ENCODE measurements around the gene FRY.

The FRY gene

GRCh38 chr13:32107973-32108372, 76.4 kb downstream of the FRY start:
- no peak for TF ChIP-seq CTCF (IDR thresholded peaks at IDR 0.05; ENCODE audit: insufficient read depth, low read depth, low read length, missing control alignments)
- no peak overlapping the region for H3K4me3 ChIP-seq (ENCODE audit: low read length)
- DNase-seq (ENCODE audit: low read depth): no peak

GRCh38 chr13:32113532-32113931, 82.0 kb downstream of the FRY start:
- no peak for DNase-seq (ENCODE audit: low read depth)
- no peak overlapping the region for H3K4me3 ChIP-seq (ENCODE audit: low read length)
- TF ChIP-seq CTCF (IDR thresholded peaks at IDR 0.05; ENCODE audit: insufficient read depth, low read depth, low read length, missing control alignments): no peak

- no peak for TF ChIP-seq CTCF (IDR thresholded peaks at IDR 0.05; ENCODE audit: insufficient read depth, low read depth, low read length, missing control alignments)
- no peak overlapping the region for H3K4me3 ChIP-seq (ENCODE audit: low read length)
- DNase-seq (ENCODE audit: low read depth): no peak
Observed at GRCh38 chr13:32114284-32114950, 82.8 kb downstream of the FRY start.

- TF ChIP-seq CTCF (IDR thresholded peaks at IDR 0.05; ENCODE audit: insufficient read depth, low read depth, low read length, missing control alignments): no peak
- H3K4me3 ChIP-seq (ENCODE audit: low read length): no peak overlapping the region
Observed at GRCh38 chr13:32115066-32115465, 83.5 kb downstream of the FRY start.

GRCh38 chr13:32116210-32116609, 84.6 kb downstream of the FRY start:
- no peak for TF ChIP-seq CTCF (IDR thresholded peaks at IDR 0.05; ENCODE audit: insufficient read depth, low read depth, low read length, missing control alignments)
- no peak overlapping the region for H3K4me3 ChIP-seq (ENCODE audit: low read length)
- DNase-seq (ENCODE audit: low read depth): no peak

More at GRCh38 chr13:32115066-32115465, 83.5 kb downstream of the FRY start:
- no peak for DNase-seq (ENCODE audit: low read depth)

- no peak overlapping the region for H3K4me3 ChIP-seq (ENCODE audit: low read length)
- no peak for DNase-seq (ENCODE audit: low read depth)
- no peak for TF ChIP-seq CTCF (IDR thresholded peaks at IDR 0.05; ENCODE audit: insufficient read depth, low read depth, low read length, missing control alignments)
Observed at GRCh38 chr13:32117001-32117400, 85.4 kb downstream of the FRY start.

GRCh38 chr13:32117701-32118100, 86.1 kb downstream of the FRY start:
- H3K4me3 ChIP-seq (ENCODE audit: low read length): no peak overlapping the region
- no peak for DNase-seq (ENCODE audit: low read depth)
- TF ChIP-seq CTCF (IDR thresholded peaks at IDR 0.05; ENCODE audit: insufficient read depth, low read depth, low read length, missing control alignments): no peak

Measured in epithelial cell of esophagus (primary cell).